SIG-M5 (cell line): ENCODE data around the gene PRAMEF18.
"Not testable (repeated sequence)": the region's sequence is repeated elsewhere in the genome, so short reads cannot be mapped to it uniquely, and the experiment has no call there.

Source experiments
- DNase-seq: peaks from one replicate; lab custom pipeline; 2025; lab: John Stamatoyannopoulos, UW

The PRAMEF18 gene

GRCh38 chr1:13225675-13226204 lies at the start of gene PRAMEF18:
Gene PRAMEF18 (minus strand): TSS chr1:13226154. CDS start chr1:13226106, 48 bp downstream.
- not testable (repeated sequence) for DNase-seq

- DNase-seq = not testable (repeated sequence)
Observed at GRCh38 chr1:13265124-13265523, 39.2 kb upstream of the PRAMEF18 start.

GRCh38 chr1:13253898-13254297 lies 27.9 kb upstream of the PRAMEF18 start, which contains the start of gene PRAMEF5:
Gene PRAMEF5 (plus strand): TSS chr1:13254198. CDS start chr1:13259269, 5,071 bp downstream.
- not testable (repeated sequence) for DNase-seq

- DNase-seq = not testable (repeated sequence)
Observed at GRCh38 chr1:13247122-13247521, 21.2 kb upstream of the PRAMEF18 start.

- DNase-seq = not testable (repeated sequence)
Observed at GRCh38 chr1:13246554-13246871, 20.6 kb upstream of the PRAMEF18 start.

GRCh38 chr1:13245841-13246553 lies 20.0 kb upstream of the PRAMEF18 start:
- not testable (repeated sequence) for DNase-seq

- not testable (repeated sequence) for DNase-seq
Observed at GRCh38 chr1:13243536-13244263, 17.7 kb upstream of the PRAMEF18 start.

- not testable (repeated sequence) for DNase-seq
Observed at GRCh38 chr1:13239633-13240032, 13.7 kb upstream of the PRAMEF18 start.

GRCh38 chr1:13237572-13237971 lies 11.6 kb upstream of the PRAMEF18 start:
- not testable (repeated sequence) for DNase-seq

GRCh38 chr1:13234057-13234456 lies 8.1 kb upstream of the PRAMEF18 start:
- not testable (repeated sequence) for DNase-seq

- DNase-seq = not testable (repeated sequence)
Observed at GRCh38 chr1:13232056-13232455, 6.1 kb upstream of the PRAMEF18 start.

GRCh38 chr1:13231061-13231750 lies 5.3 kb upstream of the PRAMEF18 start:
- DNase-seq = not testable (repeated sequence)

- DNase-seq = not testable (repeated sequence)
Observed at GRCh38 chr1:13230601-13231000, 4.6 kb upstream of the PRAMEF18 start.

- DNase-seq = not testable (repeated sequence)
Observed at GRCh38 chr1:13230096-13230495, 4.1 kb upstream of the PRAMEF18 start.

GRCh38 chr1:13228343-13228781 lies 2.4 kb upstream of the PRAMEF18 start:
- DNase-seq = no peak

- DNase-seq = not testable (repeated sequence)
Observed at GRCh38 chr1:13227271-13228055, 1.5 kb upstream of the PRAMEF18 start.

GRCh38 chr1:13224480-13225060 lies 1.4 kb downstream of the PRAMEF18 start:
- DNase-seq = no peak

- DNase-seq = not testable (repeated sequence)
Observed at GRCh38 chr1:13222788-13223187, 3.2 kb downstream of the PRAMEF18 start.

- DNase-seq = not testable (repeated sequence)
Observed at GRCh38 chr1:13219203-13219602, 6.8 kb downstream of the PRAMEF18 start.

- DNase-seq = not testable (repeated sequence)
Observed at GRCh38 chr1:13216619-13217018, 9.3 kb downstream of the PRAMEF18 start.

- DNase-seq = not testable (repeated sequence)
Observed at GRCh38 chr1:13208712-13209111, 17.2 kb downstream of the PRAMEF18 start.
